OCI-LY7 (cell line): Measurements from ENCODE around the gene RPL36. TPM values are rescaled to one million over a fixed set of nuclear protein-coding genes. Genes with fewer than 3 reads are reported as not detected.

Source experiments
- BruUV-seq: library from RNA; stranded (reverse); fragments of 400-500 nt; replicated peaks from 2 replicates; lab custom pipeline; 2021; lab: Mats Ljungman, UMichigan
- CTCF ChIA-PET: fragments of 300-600 bp; sonication (Branson Sonifier 250); formaldehyde crosslinking; loops from one replicate; lab custom pipeline; 2022; ENCODE audit warnings: antibody characterized with exemption; ENCODE audit not compliant: unreplicated experiment; lab: Charles Lee
- POLR2A ChIA-PET: fragments of 300-600 bp; sonication (Branson Sonifier 250); formaldehyde crosslinking; loops from one replicate; lab custom pipeline; 2022; ENCODE audit warnings: antibody characterized with exemption; lab: Charles Lee
- DNase-seq: peaks from one replicate; pipeline ENCODE4 v3.0.0-alpha.2; 2015; ENCODE audit warnings: low spot score
- H2AFZ ChIP-seq: fragments of 200-600 bp; sonication (generic), shearing (Covaris generic); 2 replicates; pipeline ENCODE4 v1.6.1; 2014; ENCODE audit warnings: mild to moderate bottlenecking, antibody characterized with exemption, low read length, moderate library complexity
- H3K27ac ChIP-seq: fragments of 200-600 bp; sonication (generic); 2 replicates; pipeline ENCODE4 v1.5.1; 2014; ENCODE audit warnings: mixed run types, low read depth, mild to moderate bottlenecking, moderate library complexity, low read length, inconsistent platforms; ENCODE audit not compliant: poor library complexity, severe bottlenecking
- H3K36me3 ChIP-seq: fragments of 200-600 bp; sonication (generic); 2 replicates; pipeline ENCODE4 v1.6.1; 2014; ENCODE audit warnings: mild to moderate bottlenecking, antibody characterized with exemption, low read length, moderate library complexity, mixed read lengths; ENCODE audit not compliant: insufficient read depth
- H3K4me1 ChIP-seq: fragments of 200-600 bp; sonication (generic); 2 replicates; pipeline ENCODE4 v1.5.1; 2014; ENCODE audit warnings: mild to moderate bottlenecking, low read length; ENCODE audit not compliant: insufficient read depth, poor library complexity, severe bottlenecking
- H3K4me2 ChIP-seq: fragments of 200-600 bp; sonication (generic); 2 replicates; pipeline ENCODE4 v1.6.1; 2014; ENCODE audit warnings: mild to moderate bottlenecking, low read length
- H3K4me3 ChIP-seq: fragments of 200-600 bp; sonication (generic); 2 replicates; pipeline ENCODE4 v1.5.1; 2014; ENCODE audit warnings: mild to moderate bottlenecking, low read depth, low read length; ENCODE audit not compliant: poor library complexity, severe bottlenecking
- H3K79me2 ChIP-seq: fragments of 200-600 bp; sonication (generic); 2 replicates; pipeline ENCODE4 v1.6.1; 2016; ENCODE audit warnings: low read depth, mild to moderate bottlenecking, low read length, moderate library complexity, mixed read lengths; ENCODE audit not compliant: insufficient read depth
- H3K9me2 ChIP-seq: fragments of 200-600 bp; sonication (generic); 2 replicates; pipeline ENCODE4 v1.6.1; 2016; ENCODE audit warnings: mild to moderate bottlenecking, low read length, mixed read lengths; ENCODE audit not compliant: insufficient read depth
- H3K9me3 ChIP-seq: fragments of 200-600 bp; sonication (generic); 2 replicates; pipeline ENCODE4 v1.6.1; 2014; ENCODE audit warnings: mild to moderate bottlenecking, mixed run types, low read length, mixed read lengths
- H4K20me1 ChIP-seq: fragments of 200-600 bp; sonication (generic); 2 replicates; pipeline ENCODE4 v1.6.1; 2014; ENCODE audit warnings: mild to moderate bottlenecking, antibody characterized with exemption, low read length, moderate library complexity, mixed read lengths; ENCODE audit not compliant: insufficient read depth
- CTCF ChIP-seq: fragments of 200-600 bp; sonication (generic); conservative IDR thresholded peaks from 2 replicates; pipeline ENCODE4 v1.5.1; 2014; ENCODE audit warnings: mild to moderate bottlenecking, antibody characterized with exemption, low read length, moderate library complexity, mixed read lengths
- EZH2phosphoT487 ChIP-seq: fragments of 200-600 bp; sonication (generic); IDR thresholded peaks from 2 replicates; pipeline ENCODE4 v1.6.1; 2018; ENCODE audit warnings: low read depth, borderline replicate concordance, mild to moderate bottlenecking, mixed run types, antibody characterized with exemption, low read length, moderate library complexity, mixed read lengths
- intact Hi-C: fragments of 100-400 bp; cut with micrococcal nuclease; formaldehyde crosslinking; loops from one replicate; pipeline ENCODE4 v1.10.0; 2022; ENCODE audit not compliant: unreplicated experiment
- total RNA-seq, 2 experiments: library from RNA; depleted of rRNA in 1 of 2; stranded (reverse); fragments of >200 nt in 1 of 2; shearing (Covaris generic) in 1 of 2; gene quantifications; 2 replicates each; pipeline ENCODE4 v1.2.3, GENCODE V29; 2014 to 2022

The RPL36 gene
- total RNA-seq, 2 experiments from 2014 or later, result 1,257 to 1,936 TPM

GRCh38 chr19:5718037-5718578 lies 28.0 kb downstream of the RPL36 start:
- DNase-seq, result no peak
- intact Hi-C loops, result no loop called here
- POLR2A ChIA-PET, result interaction anchor here (0.7 to 2.7 kb wide), 5 partner anchors 29 to 830 kb away, joined by 3 to 8 read pairs (median 3); partner anchors contain the start of genes RPL36, SAFB and SAFB2

DNA sequence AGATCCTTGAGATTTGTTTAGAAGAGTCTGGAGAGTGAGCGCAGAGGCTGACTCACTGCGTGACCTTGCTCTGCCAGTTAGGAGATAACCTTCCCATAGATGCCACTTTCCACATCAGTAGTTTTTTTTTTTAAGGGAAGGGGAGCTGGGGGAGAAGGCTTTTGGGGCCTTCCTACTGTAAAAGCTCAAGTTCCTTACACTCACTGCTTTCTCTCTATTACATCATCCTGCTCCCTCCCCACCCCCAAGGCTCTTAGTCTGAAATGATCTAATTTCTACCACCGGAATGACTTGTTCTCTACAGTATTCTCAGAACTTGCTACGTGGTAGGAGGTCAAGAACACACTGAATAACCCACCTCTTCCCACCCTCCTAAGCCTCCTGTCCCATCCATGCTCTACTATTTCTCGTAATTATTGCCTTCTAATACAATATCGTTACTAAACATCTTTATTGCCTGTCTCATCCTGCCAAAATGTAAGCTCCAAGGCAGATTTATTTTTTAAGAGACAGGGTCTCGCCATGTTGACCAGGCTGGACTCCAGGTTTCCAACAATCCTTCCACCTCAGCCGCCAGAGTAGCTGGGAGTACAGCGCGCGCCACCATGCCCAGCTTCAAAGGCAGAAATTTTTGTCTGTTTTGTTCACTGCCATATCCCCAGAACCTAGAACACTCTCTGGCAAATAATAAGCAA lies 28.6 kb downstream of the RPL36 start:
- peak; percentile 72 for DNase-seq
- no peak for TF ChIP-seq EZH2phosphoT487
- no peak for TF ChIP-seq CTCF
- peaks cover 51% of the 10 kb centered on the region for H3K36me3 ChIP-seq
- H3K9me2 ChIP-seq, result no peaks in the 10 kb centered on the region
- peak overlapping the region; percentile 82 for H3K4me2 ChIP-seq
- no peak overlapping the region for H2AFZ ChIP-seq
- intact Hi-C loops, result no loop called here
- H3K79me2 ChIP-seq, result peaks cover 59% of the 10 kb centered on the region
- POLR2A ChIA-PET, result interaction anchor here (0.6 to 2.7 kb wide), 5 partner anchors 29 to 829 kb away, joined by 3 to 8 read pairs (median 3); partner anchors contain the start of genes RPL36, SAFB and SAFB2
- peak overlapping the region; percentile 98 for H3K4me3 ChIP-seq
- H3K9me3 ChIP-seq, result no peaks in the 10 kb centered on the region
- TSS peak; percentile 99 for BruUV-seq
- H4K20me1 ChIP-seq, result 0 out of 2 replicates have a peak, but pooled peaks cover 8% of the 10 kb centered on the region
- peak overlapping the region; percentile 85 for H3K27ac ChIP-seq
- peaks cover 26% of the 10 kb centered on the region for H3K4me1 ChIP-seq
- CTCF ChIA-PET, result interaction anchor here (0.5 to 1.0 kb wide), 3 partner anchors 8 to 80 kb away, joined by 3 to 17 read pairs (median 3); no protein-coding TSS in a partner anchor

More at GRCh38 chr19:5718037-5718578, 28.0 kb downstream of the RPL36 start:
- Histone ChIP-seq H3K4me3 (peak overlapping the region; percentile 98), H3K4me1 (peaks cover 26% of the 10 kb centered on the region), H3K27ac (peak overlapping the region; percentile 85), H3K36me3 (peaks cover 58% of the 10 kb centered on the region), H3K9me2 (no peaks in the 10 kb centered on the region), H3K9me3 (no peaks in the 10 kb centered on the region), H3K4me2 (peak overlapping the region; percentile 82), H3K79me2 (peaks cover 64% of the 10 kb centered on the region), H2AFZ (no peak overlapping the region), H4K20me1 (0 out of 2 replicates have a peak, but pooled peaks cover 8% of the 10 kb centered on the region)
- CTCF ChIA-PET, result interaction anchor here (0.5 kb wide), 1 partner anchor 81 kb away, joined by 17 read pairs; no protein-coding TSS in a partner anchor
- BruUV-seq, result no TSS peak
- TF ChIP-seq CTCF (no peak), EZH2phosphoT487 (no peak)
